Measurements from ENCODE around the gene ALG12.

DNA sequence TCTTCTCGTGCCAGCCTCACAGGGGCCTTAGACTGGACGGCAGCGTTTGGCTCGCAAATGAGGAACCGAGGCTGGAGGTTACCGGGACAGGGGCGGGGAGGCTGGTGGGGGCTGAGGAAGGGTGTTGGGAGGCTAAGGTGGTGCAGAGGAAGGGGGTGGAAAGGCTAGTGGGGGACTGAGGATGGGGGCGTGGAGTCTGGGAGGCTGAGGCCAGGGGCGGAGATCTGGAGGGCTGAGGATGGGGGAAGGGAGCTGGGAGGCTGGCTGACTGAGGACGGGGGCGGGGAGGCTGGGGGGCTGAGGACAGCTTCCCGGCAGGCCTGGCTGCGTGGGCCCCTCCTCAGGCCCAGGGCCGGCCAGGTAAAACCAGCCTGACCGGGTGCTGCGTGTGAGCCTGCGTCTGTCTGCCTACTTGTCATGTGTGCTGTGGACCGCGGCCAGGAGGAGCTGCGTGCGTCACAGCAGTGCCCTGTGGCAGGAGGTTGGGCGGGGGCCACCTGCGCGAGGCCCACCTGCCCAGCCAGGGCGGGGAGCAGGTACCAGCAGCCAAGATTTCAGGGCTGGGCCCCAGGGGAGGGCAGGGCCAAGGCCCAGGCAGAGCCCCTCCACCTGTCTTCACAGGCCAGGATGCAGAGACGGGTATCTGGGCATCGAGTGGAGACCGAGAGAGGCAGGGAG, 32.9 kb upstream of the ALG12 start:
- TF ChIP-seq, protein P1, sequence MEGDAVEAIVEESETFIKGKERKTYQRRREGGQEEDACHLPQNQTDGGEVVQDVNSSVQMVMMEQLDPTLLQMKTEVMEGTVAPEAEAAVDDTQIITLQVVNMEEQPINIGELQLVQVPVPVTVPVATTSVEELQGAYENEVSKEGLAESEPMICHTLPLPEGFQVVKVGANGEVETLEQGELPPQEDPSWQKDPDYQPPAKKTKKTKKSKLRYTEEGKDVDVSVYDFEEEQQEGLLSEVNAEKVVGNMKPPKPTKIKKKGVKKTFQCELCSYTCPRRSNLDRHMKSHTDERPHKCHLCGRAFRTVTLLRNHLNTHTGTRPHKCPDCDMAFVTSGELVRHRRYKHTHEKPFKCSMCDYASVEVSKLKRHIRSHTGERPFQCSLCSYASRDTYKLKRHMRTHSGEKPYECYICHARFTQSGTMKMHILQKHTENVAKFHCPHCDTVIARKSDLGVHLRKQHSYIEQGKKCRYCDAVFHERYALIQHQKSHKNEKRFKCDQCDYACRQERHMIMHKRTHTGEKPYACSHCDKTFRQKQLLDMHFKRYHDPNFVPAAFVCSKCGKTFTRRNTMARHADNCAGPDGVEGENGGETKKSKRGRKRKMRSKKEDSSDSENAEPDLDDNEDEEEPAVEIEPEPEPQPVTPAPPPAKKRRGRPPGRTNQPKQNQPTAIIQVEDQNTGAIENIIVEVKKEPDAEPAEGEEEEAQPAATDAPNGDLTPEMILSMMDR (IDR thresholded peaks at IDR 0.05; ENCODE audit: insufficient read depth, low read length, poor library complexity, severe bottlenecking): no peak
- TF ChIP-seq EZH2phosphoT487 (conservative IDR thresholded peaks at IDR 0.05; ENCODE audit: low read length): no peak

All from SU-DHL-6 (cell line).